IPS-18a (cell line): ENCODE results near the gene ZNF333.

ENCODE experiments used
- H3K27ac ChIP-seq: one replicate; pipeline ENCODE4 v1.5.1; 2013; ENCODE audit warnings: low read length
- H3K27me3 ChIP-seq: one replicate; pipeline ENCODE4 v1.6.1; 2013; ENCODE audit warnings: mild to moderate bottlenecking, low read length; ENCODE audit not compliant: control insufficient read depth, insufficient read depth
- H3K36me3 ChIP-seq: one replicate; pipeline ENCODE4 v1.6.1; 2013; ENCODE audit warnings: low read depth, low read length; ENCODE audit not compliant: control insufficient read depth
- H3K4me1 ChIP-seq: one replicate; pipeline ENCODE4 v1.6.1; 2013; ENCODE audit warnings: low read depth, low read length; ENCODE audit not compliant: control insufficient read depth
- H3K4me3 ChIP-seq: one replicate; pipeline ENCODE4 v1.5.1; 2013; ENCODE audit warnings: low read length
- H3K9ac ChIP-seq: one replicate; pipeline ENCODE4 v1.6.1; 2013; ENCODE audit warnings: mild to moderate bottlenecking, low read length, moderate library complexity
- H3K9me3 ChIP-seq: one replicate; pipeline ENCODE4 v1.6.1; 2013; ENCODE audit warnings: low read depth, low read length; ENCODE audit not compliant: control insufficient read depth

The ZNF333 gene

GRCh38 chr19:14703833-14704232, 14.0 kb downstream of the ZNF333 start:
- H3K9ac ChIP-seq: no peak overlapping the region
- H3K9me3 ChIP-seq: peaks cover 4% of the 10 kb centered on the region
- H3K4me3 ChIP-seq: no peak overlapping the region
- H3K27ac ChIP-seq: no peak overlapping the region
- H3K36me3 ChIP-seq: peaks cover 39% of the 10 kb centered on the region
- no peaks in the 10 kb centered on the region for H3K4me1 ChIP-seq
- no peaks in the 10 kb centered on the region for H3K27me3 ChIP-seq

- Histone ChIP-seq H3K4me1 (no peaks in the 10 kb centered on the region), H3K27me3 (no peaks in the 10 kb centered on the region), H3K4me3 (no peak overlapping the region), H3K9me3 (peaks cover 4% of the 10 kb centered on the region), H3K36me3 (peaks cover 37% of the 10 kb centered on the region), H3K9ac (no peak overlapping the region), H3K27ac (no peak overlapping the region)
These were observed 14.6 kb downstream of the ZNF333 start for GRCh38 chr19:14704450-14704849.

GRCh38 chr19:14715841-14716240, 26.0 kb downstream of the ZNF333 start:
- H3K9me3 ChIP-seq: peaks cover 33% of the 10 kb centered on the region
- H3K9ac ChIP-seq: no peak overlapping the region
- no peak overlapping the region for H3K4me3 ChIP-seq
- no peak overlapping the region for H3K27ac ChIP-seq
- peaks cover 13% of the 10 kb centered on the region for H3K36me3 ChIP-seq
- H3K4me1 ChIP-seq: no peaks in the 10 kb centered on the region
- no peaks in the 10 kb centered on the region for H3K27me3 ChIP-seq

GRCh38 chr19:14718522-14719116, 28.8 kb downstream of the ZNF333 start:
- H3K4me3 ChIP-seq: no peak overlapping the region
- H3K4me1 ChIP-seq: no peaks in the 10 kb centered on the region
- H3K27me3 ChIP-seq: no peaks in the 10 kb centered on the region
- peaks cover 52% of the 10 kb centered on the region for H3K9me3 ChIP-seq
- no peak overlapping the region for H3K27ac ChIP-seq
- H3K9ac ChIP-seq: no peak overlapping the region
- peaks cover 13% of the 10 kb centered on the region for H3K36me3 ChIP-seq

- Histone ChIP-seq H3K36me3 (peaks cover 13% of the 10 kb centered on the region), H3K9me3 (peaks cover 52% of the 10 kb centered on the region), H3K4me3 (no peak overlapping the region), H3K27ac (no peak overlapping the region), H3K27me3 (no peaks in the 10 kb centered on the region), H3K9ac (no peak overlapping the region), H3K4me1 (no peaks in the 10 kb centered on the region)
These were observed 29.3 kb downstream of the ZNF333 start for GRCh38 chr19:14719162-14719561.

GRCh38 chr19:14722127-14722526, 32.3 kb downstream of the ZNF333 start:
- Histone ChIP-seq H3K27me3 (no peaks in the 10 kb centered on the region), H3K9ac (no peak overlapping the region), H3K36me3 (peaks cover 13% of the 10 kb centered on the region), H3K27ac (no peak overlapping the region), H3K4me1 (no peaks in the 10 kb centered on the region), H3K4me3 (no peak overlapping the region), H3K9me3 (peaks cover 64% of the 10 kb centered on the region)

GRCh38 chr19:14728595-14728994, 38.7 kb downstream of the ZNF333 start:
- Histone ChIP-seq H3K9me3 (peaks cover 26% of the 10 kb centered on the region), H3K4me3 (no peak overlapping the region), H3K4me1 (no peaks in the 10 kb centered on the region), H3K27me3 (no peaks in the 10 kb centered on the region), H3K27ac (no peak overlapping the region), H3K36me3 (no peaks in the 10 kb centered on the region), H3K9ac (no peak overlapping the region)

GRCh38 chr19:14731200-14731599, 41.4 kb downstream of the ZNF333 start:
- Histone ChIP-seq H3K4me3 (no peak overlapping the region), H3K27ac (no peak overlapping the region), H3K9ac (no peak overlapping the region), H3K27me3 (no peaks in the 10 kb centered on the region), H3K9me3 (peaks cover 30% of the 10 kb centered on the region), H3K36me3 (no peaks in the 10 kb centered on the region), H3K4me1 (no peaks in the 10 kb centered on the region)

- no peaks in the 10 kb centered on the region for H3K36me3 ChIP-seq
- no peak overlapping the region for H3K4me3 ChIP-seq
- H3K9ac ChIP-seq: no peak overlapping the region
These were observed 42.7 kb downstream of the ZNF333 start for GRCh38 chr19:14732510-14732909.

GRCh38 chr19:14733574-14733973, 43.7 kb downstream of the ZNF333 start:
- Histone ChIP-seq H3K9me3 (peaks cover 26% of the 10 kb centered on the region), H3K4me1 (no peaks in the 10 kb centered on the region), H3K27me3 (no peaks in the 10 kb centered on the region), H3K9ac (no peak overlapping the region), H3K36me3 (no peaks in the 10 kb centered on the region), H3K4me3 (no peak overlapping the region), H3K27ac (no peak overlapping the region)

More at GRCh38 chr19:14732510-14732909, 42.7 kb downstream of the ZNF333 start:
- H3K27ac ChIP-seq: no peak overlapping the region
- no peaks in the 10 kb centered on the region for H3K27me3 ChIP-seq
- H3K9me3 ChIP-seq: peaks cover 26% of the 10 kb centered on the region
- H3K4me1 ChIP-seq: no peaks in the 10 kb centered on the region

- H3K9me3 ChIP-seq: peaks cover 26% of the 10 kb centered on the region
- no peaks in the 10 kb centered on the region for H3K27me3 ChIP-seq
- no peak overlapping the region for H3K27ac ChIP-seq
- no peaks in the 10 kb centered on the region for H3K4me1 ChIP-seq
- H3K9ac ChIP-seq: no peak overlapping the region
- H3K36me3 ChIP-seq: no peaks in the 10 kb centered on the region
- no peak overlapping the region for H3K4me3 ChIP-seq
These were observed 46.1 kb downstream of the ZNF333 start for GRCh38 chr19:14735915-14736314.

- H3K27me3 ChIP-seq: no peaks in the 10 kb centered on the region
- no peaks in the 10 kb centered on the region for H3K36me3 ChIP-seq
- no peak overlapping the region for H3K4me3 ChIP-seq
- no peak overlapping the region for H3K9ac ChIP-seq
- H3K9me3 ChIP-seq: peaks cover 5% of the 10 kb centered on the region
- no peak overlapping the region for H3K27ac ChIP-seq
- H3K4me1 ChIP-seq: no peaks in the 10 kb centered on the region
These were observed 57.0 kb downstream of the ZNF333 start for GRCh38 chr19:14746886-14747285.
